Nephron (organoid): Measurements from ENCODE around the gene METTL4.
A peak's percentile ranks its signal among the peaks of the same experiment; 100 is the strongest.
"Not testable (repeated sequence)": the region's sequence is repeated elsewhere in the genome, so short reads cannot be mapped to it uniquely, and the experiment has no call there.

Experiments
- H3K27ac Mint-ChIP-seq, 3 experiments: 2 replicates each; pipeline ENCODE4 v1.8.0; 2020; ENCODE audit warnings: mixed read lengths in 3 of 3, mild to moderate bottlenecking in 2 of 3, moderate library complexity in 1 of 3
- H3K27me3 Mint-ChIP-seq: 2 replicates; pipeline ENCODE4 v1.8.0; 2021; ENCODE audit warnings: low read depth, mild to moderate bottlenecking, moderate library complexity, mixed read lengths
- H3K36me3 Mint-ChIP-seq: 2 replicates; pipeline ENCODE4 v1.8.0; 2020; ENCODE audit warnings: low read depth, mixed read lengths
- H3K4me1 Mint-ChIP-seq: 2 replicates; pipeline ENCODE4 v1.8.0; 2020; ENCODE audit warnings: mixed read lengths
- H3K4me3 Mint-ChIP-seq, 3 experiments: 2 replicates each; pipeline ENCODE4 v1.8.0; 2020; ENCODE audit warnings: mild to moderate bottlenecking in 3 of 3, mixed read lengths in 3 of 3, moderate library complexity in 2 of 3
- H3K9me3 Mint-ChIP-seq: 2 replicates; pipeline ENCODE4 v1.8.0; 2020; ENCODE audit warnings: mixed read lengths
- TF ChIP-seq, protein P1 (sequence below), 3 experiments: fragments of 200-600 bp; sonication (generic); IDR thresholded peaks; one replicate each; pipeline ENCODE4 v1.5.0; 2021; ENCODE audit warnings: antibody characterized with exemption in 3 of 3; ENCODE audit not compliant: unreplicated experiment in 3 of 3

The METTL4 gene

DNA sequence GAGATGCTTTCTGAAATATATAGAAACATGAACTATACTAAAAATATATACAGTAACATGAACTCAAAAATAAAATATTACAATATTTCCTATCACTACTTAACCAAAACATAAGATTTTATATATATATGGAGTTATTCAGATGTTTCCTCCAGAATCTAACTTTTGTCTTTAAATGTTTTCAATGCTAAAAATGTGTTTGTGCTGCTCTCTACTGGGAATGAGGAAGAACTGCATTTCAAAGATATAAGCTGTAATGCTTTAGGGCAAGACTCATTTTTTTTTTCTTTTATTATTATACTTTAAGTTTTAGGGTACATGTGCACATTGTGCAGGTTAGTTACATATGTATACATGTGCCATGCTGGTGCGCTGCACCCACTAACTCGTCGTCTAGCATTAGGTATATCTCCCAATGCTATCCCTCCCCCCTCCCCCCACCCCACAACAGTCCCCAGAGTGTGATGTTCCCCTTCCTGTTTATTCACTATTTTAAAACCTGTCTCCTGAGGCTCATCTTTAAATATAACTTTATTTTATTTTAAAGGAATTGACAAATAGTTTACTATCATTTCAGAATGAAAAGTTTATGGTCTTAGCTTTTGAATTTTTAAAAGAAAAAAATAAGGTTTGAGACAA lies 29.3 kb downstream of the METTL4 start:
- TF ChIP-seq, protein P1, sequence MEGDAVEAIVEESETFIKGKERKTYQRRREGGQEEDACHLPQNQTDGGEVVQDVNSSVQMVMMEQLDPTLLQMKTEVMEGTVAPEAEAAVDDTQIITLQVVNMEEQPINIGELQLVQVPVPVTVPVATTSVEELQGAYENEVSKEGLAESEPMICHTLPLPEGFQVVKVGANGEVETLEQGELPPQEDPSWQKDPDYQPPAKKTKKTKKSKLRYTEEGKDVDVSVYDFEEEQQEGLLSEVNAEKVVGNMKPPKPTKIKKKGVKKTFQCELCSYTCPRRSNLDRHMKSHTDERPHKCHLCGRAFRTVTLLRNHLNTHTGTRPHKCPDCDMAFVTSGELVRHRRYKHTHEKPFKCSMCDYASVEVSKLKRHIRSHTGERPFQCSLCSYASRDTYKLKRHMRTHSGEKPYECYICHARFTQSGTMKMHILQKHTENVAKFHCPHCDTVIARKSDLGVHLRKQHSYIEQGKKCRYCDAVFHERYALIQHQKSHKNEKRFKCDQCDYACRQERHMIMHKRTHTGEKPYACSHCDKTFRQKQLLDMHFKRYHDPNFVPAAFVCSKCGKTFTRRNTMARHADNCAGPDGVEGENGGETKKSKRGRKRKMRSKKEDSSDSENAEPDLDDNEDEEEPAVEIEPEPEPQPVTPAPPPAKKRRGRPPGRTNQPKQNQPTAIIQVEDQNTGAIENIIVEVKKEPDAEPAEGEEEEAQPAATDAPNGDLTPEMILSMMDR (IDR thresholded peaks at IDR 0.05; ENCODE audit: unreplicated experiment in 3 of 3): peak; percentile 56 to 75 (median 64)
- not testable (repeated sequence) for H3K4me3 Mint-ChIP-seq, H3K27ac Mint-ChIP-seq, H3K36me3 Mint-ChIP-seq, H3K27me3 Mint-ChIP-seq, H3K9me3 Mint-ChIP-seq
- H3K4me1 Mint-ChIP-seq: peaks cover 11% of the 10 kb centered on the region

GRCh38 chr18:2540575-2540974 lies 30.7 kb downstream of the METTL4 start:
- Mint-ChIP-seq H3K27ac (peak overlapping the region in 1 of 3 experiments; percentile 69), H3K4me3 (no peak overlapping the region), H3K9me3 (no peaks in the 10 kb centered on the region), H3K36me3 (peaks cover 8% of the 10 kb centered on the region), H3K4me1 (peaks cover 11% of the 10 kb centered on the region), H3K27me3 (no peaks in the 10 kb centered on the region)
- TF ChIP-seq, protein P1 (IDR thresholded peaks at IDR 0.05; ENCODE audit: unreplicated experiment in 3 of 3): no peak

DNA sequence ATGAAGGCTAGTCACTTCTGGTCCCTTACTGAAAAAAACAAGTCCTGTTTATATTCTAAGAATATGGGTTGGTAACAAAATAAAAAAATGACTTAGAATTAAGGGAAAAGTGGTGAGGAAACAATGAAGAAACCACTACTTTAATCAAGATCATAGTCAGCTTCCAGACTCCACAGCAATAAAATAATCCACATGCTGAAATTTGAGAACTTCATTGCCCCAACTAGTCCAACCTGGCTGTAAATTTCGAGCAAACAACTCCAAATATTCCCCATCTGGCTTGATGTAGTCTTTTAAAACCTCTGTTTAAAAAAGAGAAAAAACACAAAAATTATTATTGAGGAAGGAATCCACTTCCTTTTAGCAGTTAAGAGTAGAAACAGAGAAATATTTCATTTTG lies 32.5 kb downstream of the METTL4 start:
- H3K36me3 Mint-ChIP-seq: peaks cover 22% of the 10 kb centered on the region
- peak overlapping the region in 1 of 3 experiments; percentile 37 for H3K27ac Mint-ChIP-seq
- H3K27me3 Mint-ChIP-seq: no peaks in the 10 kb centered on the region
- H3K4me3 Mint-ChIP-seq: no peak overlapping the region
- peaks cover 11% of the 10 kb centered on the region for H3K4me1 Mint-ChIP-seq
- TF ChIP-seq, protein P1 (IDR thresholded peaks at IDR 0.05; ENCODE audit: unreplicated experiment in 3 of 3): no peak
- peaks cover 2% of the 10 kb centered on the region for H3K9me3 Mint-ChIP-seq

- Mint-ChIP-seq H3K9me3 (peaks cover 2% of the 10 kb centered on the region), H3K4me3 (no peak overlapping the region)
These were observed 33.1 kb downstream of the METTL4 start for GRCh38 chr18:2538236-2538635.

DNA sequence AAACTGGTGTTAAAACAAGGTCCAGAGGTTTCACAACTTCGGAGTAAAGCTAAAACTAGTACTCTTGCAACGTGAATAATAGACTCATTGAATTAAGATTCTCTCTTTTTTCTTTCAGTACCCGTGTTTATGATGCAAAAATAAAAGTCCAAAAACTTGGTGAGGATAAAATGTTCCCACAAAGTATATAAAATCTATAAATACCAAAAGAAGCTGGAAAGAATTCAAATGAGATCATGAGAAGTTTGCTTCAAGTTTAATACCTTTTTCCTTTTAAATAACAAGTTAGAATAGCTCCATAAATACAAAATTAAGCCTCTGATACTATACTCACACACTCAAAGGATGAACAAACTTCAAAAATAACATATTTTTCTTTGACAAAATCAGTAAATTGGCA lies 34.0 kb downstream of the METTL4 start:
- TF ChIP-seq, protein P1 (IDR thresholded peaks at IDR 0.05; ENCODE audit: unreplicated experiment in 3 of 3): no peak
- Mint-ChIP-seq H3K9me3 (peaks cover 10% of the 10 kb centered on the region), H3K4me3 (no peak overlapping the region), H3K27me3 (no peaks in the 10 kb centered on the region), H3K27ac (no peak overlapping the region), H3K36me3 (peaks cover 31% of the 10 kb centered on the region), H3K4me1 (peaks cover 11% of the 10 kb centered on the region)

More at GRCh38 chr18:2538236-2538635, 33.1 kb downstream of the METTL4 start:
- Mint-ChIP-seq H3K4me1 (peaks cover 11% of the 10 kb centered on the region), H3K27ac (peak overlapping the region in 1 of 3 experiments; percentile 72), H3K36me3 (peaks cover 22% of the 10 kb centered on the region), H3K27me3 (no peaks in the 10 kb centered on the region)
- TF ChIP-seq, protein P1 (IDR thresholded peaks at IDR 0.05; ENCODE audit: unreplicated experiment in 3 of 3): no peak

GRCh38 chr18:2536493-2536892 lies 34.8 kb downstream of the METTL4 start:
- Mint-ChIP-seq H3K9me3 (peaks cover 16% of the 10 kb centered on the region), H3K27ac (no peak overlapping the region), H3K36me3 (peaks cover 35% of the 10 kb centered on the region), H3K4me1 (peaks cover 11% of the 10 kb centered on the region), H3K27me3 (no peaks in the 10 kb centered on the region), H3K4me3 (no peak overlapping the region)
- TF ChIP-seq, protein P1 (IDR thresholded peaks at IDR 0.05; ENCODE audit: unreplicated experiment in 3 of 3): no peak
